Fibroblast of peridontal ligament (primary cell): ENCODE results near the gene NUDT13.

ENCODE experiments used
- DNase-seq: peaks from one replicate; pipeline ENCODE4 v3.0.0-alpha.2; 2010; ENCODE audit errors: extremely low read depth

NUDT13 gene

GRCh38 chr10:73110345-73110849 lies at the start of gene NUDT13:
Gene NUDT13 (plus strand): TSS chr10:73110455. CDS start chr10:73114366, 3,911 bp downstream.
- DNase-seq: peak; percentile 83

GRCh38 chr10:73060738-73061635 lies 49.3 kb upstream of the NUDT13 start:
- peak; percentile 48 for DNase-seq

- no peak for DNase-seq
Observed at GRCh38 chr10:73061743-73062142, 48.5 kb upstream of the NUDT13 start.

GRCh38 chr10:73065441-73065840 lies 44.8 kb upstream of the NUDT13 start:
- DNase-seq: peak; percentile 66

GRCh38 chr10:73073627-73074026 lies 36.6 kb upstream of the NUDT13 start:
- DNase-seq: no peak

GRCh38 chr10:73075829-73076228 lies 34.4 kb upstream of the NUDT13 start:
- DNase-seq: no peak

DNA sequence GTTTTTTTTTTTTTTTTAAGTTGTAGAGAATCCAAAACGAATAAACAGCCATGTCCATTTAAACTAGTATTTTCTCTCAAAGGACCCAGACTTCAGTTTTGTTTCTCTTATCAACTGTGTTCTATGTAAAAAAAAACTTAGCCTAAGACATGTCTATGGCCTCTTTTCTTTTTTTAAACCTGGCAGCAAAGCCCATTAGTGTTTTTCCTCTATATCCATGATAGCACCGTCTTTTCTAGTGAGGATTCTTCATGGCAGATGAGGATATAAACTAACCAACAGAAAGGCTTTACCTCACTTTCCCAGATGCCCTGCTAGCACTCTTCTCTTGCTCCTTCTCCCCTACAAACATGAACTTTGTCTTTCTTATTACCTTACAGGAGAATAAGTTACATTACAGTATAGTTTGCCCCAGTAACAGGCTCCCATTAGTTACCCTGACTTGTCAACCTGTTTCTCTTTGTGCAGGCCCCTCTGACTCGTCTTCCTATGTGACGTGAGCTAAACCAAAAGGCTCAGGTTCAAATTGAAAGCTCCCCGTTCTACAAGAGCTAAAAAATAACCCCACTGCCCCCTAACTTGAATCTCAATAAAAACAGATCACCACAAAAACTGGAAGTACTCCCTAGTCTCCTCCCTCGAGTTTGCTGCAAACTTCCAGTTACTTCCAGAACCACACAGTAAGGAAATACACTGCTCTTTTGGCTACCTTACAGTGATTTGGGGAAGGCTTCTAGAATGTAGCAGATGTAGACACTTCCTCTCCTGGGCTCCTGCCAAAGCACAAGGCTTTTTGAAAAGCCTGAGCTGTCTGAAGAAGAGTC lies 33.7 kb upstream of the NUDT13 start:
- DNase-seq: peak; percentile 93

DNA sequence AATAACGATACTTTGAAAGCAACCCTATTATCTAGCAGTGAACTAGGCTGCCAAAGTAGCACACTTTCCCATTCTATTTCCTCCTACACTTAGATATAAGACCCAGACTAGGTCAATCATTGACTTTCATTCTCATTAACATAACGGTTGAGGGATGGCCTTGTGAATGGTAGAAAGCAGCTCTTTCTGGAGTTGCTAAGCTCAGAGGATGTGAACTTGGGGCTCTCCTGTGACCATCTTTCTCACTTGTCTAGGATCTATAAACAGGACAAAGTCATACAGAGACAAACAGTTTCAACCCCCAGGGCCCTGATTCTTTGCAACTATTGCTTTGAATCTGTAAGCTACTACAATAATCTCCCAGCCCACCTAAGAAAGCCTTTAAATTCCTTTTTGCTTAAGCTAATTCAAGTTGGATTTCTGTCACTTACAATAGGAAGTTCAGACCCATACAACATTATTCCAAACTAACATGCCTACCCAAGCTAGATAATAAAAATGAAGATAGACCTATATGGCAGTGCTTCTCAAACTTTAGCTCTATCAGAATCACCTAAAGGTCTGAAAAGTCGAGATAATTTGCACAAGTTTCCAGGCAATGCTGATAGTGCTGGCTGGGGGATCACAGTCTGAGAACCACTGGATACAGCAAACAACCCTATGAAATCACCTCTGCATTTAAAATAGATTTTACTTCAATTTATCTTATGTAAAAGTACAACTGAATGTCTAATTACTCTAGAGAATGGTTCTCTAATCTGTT lies 30.3 kb upstream of the NUDT13 start:
- DNase-seq: no peak

DNA sequence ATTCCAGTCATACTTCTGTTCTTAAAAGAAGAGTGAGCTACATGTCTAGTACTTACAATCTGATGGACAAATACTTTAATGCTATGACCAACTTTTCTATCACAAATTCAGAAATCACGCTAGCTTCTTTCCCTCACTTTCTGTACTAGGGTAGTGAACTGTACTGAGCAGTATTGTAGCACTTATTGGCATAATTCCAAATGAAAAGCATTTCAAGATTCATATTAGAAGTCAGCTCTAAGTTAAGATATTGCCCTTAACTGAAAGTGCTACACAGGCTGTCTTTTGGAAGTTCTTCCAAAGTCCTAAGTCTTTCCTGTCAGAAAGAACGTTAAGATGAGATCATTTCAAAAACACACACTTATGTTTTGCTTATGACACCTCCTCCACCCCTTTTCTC lies 27.0 kb upstream of the NUDT13 start:
- DNase-seq: peak; percentile 37

DNA sequence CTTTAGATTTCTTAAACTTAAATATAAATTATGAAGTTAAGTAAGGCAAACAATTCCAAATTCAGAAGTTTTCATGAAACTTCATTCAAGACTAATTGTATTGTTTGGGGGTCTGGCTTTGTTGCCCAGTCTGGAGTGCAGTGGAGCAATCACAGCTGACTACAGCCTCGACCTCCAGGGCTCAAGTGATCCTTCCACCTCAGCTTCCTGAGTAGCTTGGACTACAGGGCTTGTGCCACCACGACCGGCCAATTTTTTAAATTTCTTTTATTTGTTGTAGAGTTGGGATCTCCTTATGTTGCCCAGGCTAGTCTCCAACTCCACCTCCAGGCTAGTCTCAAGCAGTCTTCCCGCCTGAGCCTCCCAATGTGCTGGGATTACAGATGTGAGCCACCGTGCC lies 26.0 kb upstream of the NUDT13 start:
- DNase-seq: no peak

- DNase-seq: no peak
Observed at GRCh38 chr10:73086816-73087215, 23.4 kb upstream of the NUDT13 start.

DNA sequence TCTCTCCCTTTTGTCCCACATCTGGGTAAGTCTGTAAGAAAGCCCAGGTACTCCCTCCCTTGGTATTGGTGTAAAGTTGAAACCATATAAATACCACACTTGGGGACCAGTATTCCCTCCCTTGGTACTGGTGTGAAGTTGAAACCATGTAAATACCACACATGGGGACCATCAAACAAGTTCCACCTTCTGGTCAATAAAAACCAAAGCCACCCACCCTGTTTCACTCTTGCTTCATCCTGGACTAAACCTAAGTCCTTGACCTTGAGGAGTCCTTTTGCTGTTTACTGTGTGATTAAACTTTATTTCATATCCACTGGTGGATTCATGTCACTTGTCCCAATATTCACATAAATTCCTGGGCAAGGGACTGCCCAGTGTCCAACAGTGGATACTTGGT lies 22.0 kb upstream of the NUDT13 start:
- DNase-seq: no peak

GRCh38 chr10:73092830-73093229 lies 17.4 kb upstream of the NUDT13 start:
- DNase-seq: no peak

DNA sequence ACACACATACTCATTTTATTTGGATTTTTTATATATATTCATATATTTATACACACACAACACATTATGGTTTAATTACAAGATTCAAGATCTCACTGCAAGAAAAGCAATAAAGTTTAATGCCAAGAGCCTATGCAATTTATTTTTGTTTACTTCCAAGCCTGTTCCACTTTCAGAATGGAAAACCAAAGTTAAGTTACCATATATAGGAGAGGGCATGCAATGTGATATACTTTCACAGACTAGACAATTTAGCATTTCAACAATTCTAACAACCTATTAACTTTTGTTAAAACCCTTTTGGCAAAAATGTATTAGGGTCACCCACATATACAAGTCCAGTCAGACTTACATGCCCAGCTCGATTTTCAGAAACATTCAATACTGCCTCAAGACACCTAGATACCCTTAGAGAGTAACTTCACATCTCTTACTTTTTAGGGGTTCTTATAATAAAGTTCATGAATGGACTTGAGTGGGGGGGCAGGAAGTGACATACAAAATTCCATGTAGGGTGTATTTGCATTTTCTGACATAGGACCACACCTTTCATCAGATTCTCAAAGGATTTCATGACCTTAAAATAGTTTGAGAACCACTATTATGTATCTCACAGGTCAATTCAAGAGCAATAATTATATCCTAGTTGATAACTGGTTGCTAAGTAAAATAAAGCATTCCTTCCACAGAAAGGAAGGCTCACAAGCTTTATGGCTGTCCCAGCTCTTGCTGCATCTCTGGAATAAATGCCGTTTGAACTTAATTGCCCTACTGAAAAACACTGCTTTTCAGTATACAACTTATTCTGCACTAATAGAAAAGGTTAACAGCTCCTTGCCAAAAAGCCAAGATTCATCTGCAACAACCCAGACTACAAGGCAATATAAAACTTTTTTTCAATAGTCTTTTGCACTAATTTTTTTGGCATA lies 16.1 kb upstream of the NUDT13 start:
- DNase-seq: peak; percentile 42

- DNase-seq: peak; percentile 37
Observed at GRCh38 chr10:73094986-73095480, 15.2 kb upstream of the NUDT13 start.

DNA sequence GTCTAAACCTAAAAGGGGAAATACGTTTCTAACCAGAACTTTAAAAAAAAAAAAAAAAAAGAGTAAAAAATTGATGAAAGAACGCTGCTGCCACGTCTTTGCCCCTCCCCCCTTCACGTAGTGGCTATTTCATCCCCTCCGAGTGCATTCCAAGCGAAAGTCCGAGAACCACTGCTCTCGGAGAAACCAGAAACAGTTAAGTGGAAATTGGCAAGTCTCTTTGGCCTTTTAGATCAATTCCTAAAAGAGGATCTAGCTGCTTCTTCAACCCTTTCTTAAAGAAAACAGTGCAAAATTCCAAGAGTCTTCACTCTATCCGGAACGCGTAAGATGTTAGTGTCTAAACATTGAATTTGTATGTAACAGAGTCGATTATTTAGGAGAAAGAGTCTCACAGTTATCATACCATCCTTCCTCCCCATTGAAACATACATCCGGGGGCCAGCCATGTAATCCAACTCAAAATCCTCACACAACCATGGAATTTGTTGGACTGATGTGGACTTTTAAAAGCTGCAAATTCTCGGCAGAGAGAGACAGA lies 14.7 kb upstream of the NUDT13 start:
- DNase-seq: peak; percentile 91

DNA sequence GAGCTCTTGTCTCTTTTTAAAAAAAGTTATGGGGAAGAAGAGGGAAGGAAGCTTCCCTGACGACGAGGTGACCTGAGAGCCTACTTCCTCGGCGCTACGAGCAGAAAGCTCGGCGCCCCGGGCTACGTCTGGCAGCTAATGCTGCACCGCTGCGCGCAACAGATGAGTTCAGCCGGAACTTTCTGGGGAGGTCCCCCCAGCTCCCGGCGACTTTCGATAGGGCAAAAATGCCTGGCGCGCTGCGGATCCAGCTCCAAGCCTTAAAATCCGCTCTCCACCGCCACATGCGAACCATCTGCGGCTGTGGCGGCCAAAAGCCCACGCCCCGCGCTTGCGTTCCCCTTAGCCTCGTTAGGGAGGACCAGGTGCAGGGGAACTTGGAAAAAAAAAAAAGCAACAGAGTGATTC lies 14.2 kb upstream of the NUDT13 start:
- DNase-seq: peak; percentile 69

DNA sequence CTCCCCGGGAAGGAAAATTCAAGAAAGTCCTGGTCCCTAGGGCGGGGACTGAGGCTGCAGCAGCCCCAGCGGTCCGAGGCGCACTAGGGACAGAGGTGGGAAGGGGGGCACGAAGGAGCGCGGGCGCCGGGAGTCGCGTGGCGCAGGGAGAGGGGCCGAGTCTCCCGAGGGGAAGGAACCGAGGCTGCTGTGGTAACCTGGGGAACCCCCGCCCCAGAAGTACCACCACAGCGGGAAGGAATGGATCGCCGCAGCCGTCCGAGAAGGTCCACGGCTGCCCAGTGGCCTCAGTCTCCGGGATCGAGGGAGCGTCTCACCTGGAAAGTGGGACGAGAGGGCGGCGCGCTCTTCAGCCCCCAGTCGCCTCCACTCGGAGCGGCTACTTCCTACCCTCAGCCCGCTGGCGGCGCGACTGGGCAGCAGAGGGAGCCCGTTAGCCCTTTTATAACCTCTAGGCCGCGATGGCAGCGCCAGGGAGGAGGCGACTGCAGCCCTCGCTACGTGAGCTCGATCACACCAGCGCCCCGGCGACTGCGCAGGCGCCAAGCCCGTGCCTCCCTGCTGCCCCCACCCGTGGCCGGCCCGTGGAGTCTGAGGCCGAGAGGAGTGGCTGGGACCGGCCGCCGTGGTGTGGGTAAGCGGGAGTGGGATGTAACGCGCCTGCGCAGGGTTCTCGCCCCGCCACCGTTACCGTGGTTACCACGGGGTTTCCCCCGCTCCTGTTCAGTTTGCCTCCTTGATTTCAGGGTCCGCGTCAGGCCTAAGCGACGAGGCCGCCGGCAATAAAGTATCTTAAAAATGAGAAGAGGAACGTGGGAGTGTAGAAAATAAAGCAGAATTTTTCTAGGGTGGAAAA lies 13.6 kb upstream of the NUDT13 start, which contains the start of gene P4HA1:
P4HA1 (minus strand) TSS at position 418 of the 856 bp plus-strand sequence. CDS start 21,983 bp downstream, outside the sequence.
- peak; percentile 96 for DNase-seq

- DNase-seq: no peak
Observed at GRCh38 chr10:73097305-73097670, 13.0 kb upstream of the NUDT13 start.
